ENCODE data around the gene DPP8.
"Not testable (repeated sequence)": the region's sequence is repeated elsewhere in the genome, so short reads cannot be mapped to it uniquely, and the experiment has no call there.

Gene DPP8

GRCh38 chr15:65524226-65524625 is 6.7 kb upstream of the DPP8 start:
- no peak for DNase-seq (ENCODE audit: low read depth)

GRCh38 chr15:65521350-65521749 is 3.9 kb upstream of the DPP8 start:
- DNase-seq (ENCODE audit: low read depth) = no peak

GRCh38 chr15:65518633-65519285 is 1.3 kb upstream of the DPP8 start:
- DNase-seq (ENCODE audit: low read depth) = no peak

- DNase-seq (ENCODE audit: low read depth) = no peak
Observed at GRCh38 chr15:65517866-65518207, 348 bp upstream of the DPP8 start.

- DNase-seq (ENCODE audit: low read depth) = no peak
Observed at GRCh38 chr15:65512807-65513416, 4.6 kb downstream of the DPP8 start.

- no peak for DNase-seq (ENCODE audit: low read depth)
Observed at GRCh38 chr15:65512189-65512588, 5.3 kb downstream of the DPP8 start.

- DNase-seq (ENCODE audit: low read depth) = no peak
Observed at GRCh38 chr15:65509321-65509720, 8.2 kb downstream of the DPP8 start.

- no peak for DNase-seq (ENCODE audit: low read depth)
Observed at GRCh38 chr15:65494076-65494475, 23.4 kb downstream of the DPP8 start.

- no peak for DNase-seq (ENCODE audit: low read depth)
Observed at GRCh38 chr15:65484876-65485275, 32.6 kb downstream of the DPP8 start.

GRCh38 chr15:65476903-65477302 is 40.6 kb downstream of the DPP8 start:
- DNase-seq (ENCODE audit: low read depth) = no peak

GRCh38 chr15:65470866-65471265 is 46.6 kb downstream of the DPP8 start:
- DNase-seq (ENCODE audit: low read depth) = no peak

GRCh38 chr15:65468229-65468909 is 49.1 kb downstream of the DPP8 start:
- DNase-seq (ENCODE audit: low read depth) = no peak

- no peak for DNase-seq (ENCODE audit: low read depth)
Observed at GRCh38 chr15:65466901-65467300, 50.6 kb downstream of the DPP8 start.

- DNase-seq (ENCODE audit: low read depth) = not testable (repeated sequence)
Observed at GRCh38 chr15:65463096-65463495, 54.4 kb downstream of the DPP8 start.

- no peak for DNase-seq (ENCODE audit: low read depth)
Observed at GRCh38 chr15:65460741-65461347, 56.6 kb downstream of the DPP8 start.

- DNase-seq (ENCODE audit: low read depth) = not testable (repeated sequence)
Observed at GRCh38 chr15:65455256-65455655, 62.2 kb downstream of the DPP8 start.

- DNase-seq (ENCODE audit: low read depth) = no peak
Observed at GRCh38 chr15:65451989-65452388, 65.5 kb downstream of the DPP8 start.

- DNase-seq (ENCODE audit: low read depth) = no peak
Observed at GRCh38 chr15:65450556-65450955, 66.9 kb downstream of the DPP8 start.

- no peak for DNase-seq (ENCODE audit: low read depth)
Observed at GRCh38 chr15:65447145-65447544, 70.3 kb downstream of the DPP8 start.

GRCh38 chr15:65434201-65434600 is 83.3 kb downstream of the DPP8 start:
- DNase-seq (ENCODE audit: low read depth) = no peak

- no peak for DNase-seq (ENCODE audit: low read depth)
Observed at GRCh38 chr15:65431731-65432130, 85.8 kb downstream of the DPP8 start.

- DNase-seq (ENCODE audit: low read depth) = no peak
Observed at GRCh38 chr15:65426216-65426853, 91.2 kb downstream of the DPP8 start.

- no peak for DNase-seq (ENCODE audit: low read depth)
Observed at GRCh38 chr15:65424683-65425082, 92.8 kb downstream of the DPP8 start.

All from stimulated activated CD8-positive, alpha-beta memory T cell treated with anti-CD3 and anti-CD28 coated beads, Interleukin-15, amount 100 ng/mL, for 1 hour (primary cell).